Measurements from ENCODE around the gene DOCK2. TPM values are rescaled to one million over a fixed set of nuclear protein-coding genes. Genes with fewer than 3 reads are reported as not detected.

The DOCK2 gene
- total and polyA plus RNA-seq, 9 of the 15 experiments (the other 6 are each of a cell fraction or from before 2014, with no cell fraction given): 4.5 to 42.6 (median 20.5) TPM

GRCh38 chr5:169923988-169924387, 286.9 kb downstream of the DOCK2 start:
- FAIRE-seq: no peak
- no peak overlapping the region for H3K9ac ChIP-seq (ENCODE audit: insufficient read depth in 1 of 2, low read depth in 2 of 2, low read length in 2 of 2)
- intact Hi-C loops (cut with micrococcal nuclease): no loop called here
- in situ Hi-C loops (cut with MboI): no loop called here
- H3K4me3 ChIP-seq: no peak overlapping the region
- H4K20me1 ChIP-seq (replicated peaks; ENCODE audit: control insufficient read depth, insufficient read depth, low read length): no peaks in the 10 kb centered on the region
- POLR2A ChIA-PET: no interaction called here
- WGBS (ENCODE audit: insufficient coverage, low coverage, missing lambda C conversion rate): 6% methylated on average over 1 of the region's 1 CpG
- CTCF ChIA-PET (ENCODE audit: low intra/inter-chr PET ratio): no interaction called here
- H3K9me3 ChIP-seq (replicated peaks; ENCODE audit: control insufficient read depth, insufficient read depth, low read depth, low read length): no peaks in the 10 kb centered on the region
- no peaks in the 10 kb centered on the region for H3K79me2 ChIP-seq (ENCODE audit: control insufficient read depth, insufficient read depth, low read length)
- DNase-seq (ENCODE audit: extremely low read depth in 1 of 4, low spot score in 3 of 4): no peak
- no peak for ATAC-seq
- BruUV-seq (replicated peaks): no TSS peak
- H3K27ac ChIP-seq (ENCODE audit: extremely low read depth, low read depth, low read length): no peak overlapping the region
- H3K4me1 ChIP-seq (replicated peaks in 1 of 2; ENCODE audit: control insufficient read depth in 2 of 2, insufficient read depth in 2 of 2, low read length in 2 of 2): no peaks in the 10 kb centered on the region
- no peak overlapping the region for H3K4me2 ChIP-seq (ENCODE audit: insufficient read depth, low read length)
- no peak overlapping the region for H2AFZ ChIP-seq (ENCODE audit: low read depth, low read length)
- no peaks in the 10 kb centered on the region for H3K9me1 ChIP-seq (ENCODE audit: control insufficient read depth, insufficient read depth, low read length)
- H3K27me3 ChIP-seq (ENCODE audit: control insufficient read depth in 2 of 2, insufficient read depth in 2 of 2, low read length in 2 of 2): peaks cover 0 to 10% of the 10 kb centered on the region in 2 experiments; a peak in 1 of 5 replicates
- H3K36me3 ChIP-seq (ENCODE audit: control insufficient read depth, insufficient read depth, low read length): no peaks in the 10 kb centered on the region
- TF ChIP-seq TSHZ1 (CRISPR knock-in tag; IDR thresholded peaks at IDR 0.05): no peak
- TF ChIP-seq ZNF12 (CRISPR knock-in tag; IDR thresholded peaks at IDR 0.05): no peak
- TF ChIP-seq GABPB1 (CRISPR knock-in tag; IDR thresholded peaks at IDR 0.05): no peak
- no peak for TF ChIP-seq ZBTB26 (CRISPR knock-in tag; IDR thresholded peaks at IDR 0.05)
- TF ChIP-seq ZNF696 (CRISPR knock-in tag; conservative IDR thresholded peaks at IDR 0.05): no peak
- no peak for TF ChIP-seq ATF6 (CRISPR knock-in tag; IDR thresholded peaks at IDR 0.05)
- no peak for TF ChIP-seq MIER1 (IDR thresholded peaks at IDR 0.05; ENCODE audit: low read depth)
- TF ChIP-seq FOXM1 (IDR thresholded peaks at IDR 0.05; ENCODE audit: low read depth): no peak
- TF ChIP-seq FOXM1 (CRISPR knock-in tag; IDR thresholded peaks at IDR 0.05; ENCODE audit: low read depth): no peak
- TF ChIP-seq MAFK (IDR thresholded peaks at IDR 0.05; ENCODE audit: low read length): no peak
- no peak for TF ChIP-seq RERE (CRISPR knock-in tag; IDR thresholded peaks at IDR 0.05; ENCODE audit: borderline replicate concordance)

Data from K562 (cell line).